Chondrocyte (in vitro differentiated cells): ENCODE data around the gene PDE4D. TPM values are rescaled to one million over a fixed set of nuclear protein-coding genes. Genes with fewer than 3 reads are reported as not detected.
A peak's percentile ranks its signal among the peaks of the same experiment; 100 is the strongest.

ENCODE experiments used
- DNase-seq: peaks from one replicate; pipeline ENCODE4 v3.0.0; 2021; ENCODE audit warnings: mixed read lengths, low spot score
- H3K27ac Mint-ChIP-seq: one replicate; pipeline ENCODE4 v1.8.0; 2021; ENCODE audit warnings: mild to moderate bottlenecking, moderate library complexity, mixed read lengths; ENCODE audit not compliant: unreplicated experiment
- H3K27me3 Mint-ChIP-seq: 2 replicates; pipeline ENCODE4 v1.8.0; 2021; ENCODE audit warnings: low read depth, mixed read lengths
- H3K36me3 Mint-ChIP-seq: 2 replicates; pipeline ENCODE4 v1.8.0; 2021; ENCODE audit warnings: low read depth, mixed read lengths
- H3K4me1 Mint-ChIP-seq: 2 replicates; pipeline ENCODE4 v1.8.0; 2021; ENCODE audit warnings: low read depth, mild to moderate bottlenecking, mixed read lengths
- H3K4me3 Mint-ChIP-seq: one replicate; pipeline ENCODE4 v1.8.0; 2021; ENCODE audit warnings: mild to moderate bottlenecking, moderate library complexity, mixed read lengths; ENCODE audit not compliant: unreplicated experiment
- H3K9me3 Mint-ChIP-seq: 2 replicates; pipeline ENCODE4 v1.8.0; 2021; ENCODE audit warnings: low read depth, mixed read lengths
- CTCF ChIP-seq: fragments of 200-600 bp; sonication (generic); IDR thresholded peaks from 2 replicates; pipeline ENCODE4 v1.5.0; 2021; ENCODE audit warnings: antibody characterized with exemption, mild to moderate bottlenecking, moderate library complexity
- total RNA-seq: library from RNA; stranded (reverse); gene quantifications from 3 replicates; pipeline ENCODE4 v1.2.1, GENCODE V29; 2021

The PDE4D gene
- total RNA-seq, 1 donor from 2014 or later = 21.1 TPM

GRCh38 chr5:59458966-59459729 lies 434.4 kb downstream of the PDE4D start:
- TF ChIP-seq CTCF = no peak
- no peak overlapping the region for H3K27ac Mint-ChIP-seq
- no peak overlapping the region for H3K4me3 Mint-ChIP-seq
- DNase-seq = no peak
- peaks cover 3% of the 10 kb centered on the region for H3K36me3 Mint-ChIP-seq
- no peaks in the 10 kb centered on the region for H3K27me3 Mint-ChIP-seq
- H3K9me3 Mint-ChIP-seq = peaks cover 6% of the 10 kb centered on the region
- H3K4me1 Mint-ChIP-seq = no peaks in the 10 kb centered on the region

- no peak overlapping the region for H3K27ac Mint-ChIP-seq
Observed at GRCh38 chr5:59458321-59458720, 435.2 kb downstream of the PDE4D start.

GRCh38 chr5:59449905-59450644 lies 443.5 kb downstream of the PDE4D start:
- Mint-ChIP-seq H3K4me3 (no peak overlapping the region), H3K4me1 (no peaks in the 10 kb centered on the region), H3K27me3 (no peaks in the 10 kb centered on the region), H3K9me3 (no peaks in the 10 kb centered on the region), H3K36me3 (peaks cover 4% of the 10 kb centered on the region), H3K27ac (no peak overlapping the region)
- TF ChIP-seq CTCF = peak; percentile 39
- DNase-seq = no peak

More at GRCh38 chr5:59458321-59458720, 435.2 kb downstream of the PDE4D start:
- Mint-ChIP-seq H3K4me1 (no peaks in the 10 kb centered on the region), H3K4me3 (no peak overlapping the region), H3K27me3 (no peaks in the 10 kb centered on the region), H3K9me3 (peaks cover 6% of the 10 kb centered on the region), H3K36me3 (peaks cover 3% of the 10 kb centered on the region)
- no peak for DNase-seq
- TF ChIP-seq CTCF = no peak

- no peak for DNase-seq
- no peak for TF ChIP-seq CTCF
Observed at GRCh38 chr5:59446356-59446755, 447.2 kb downstream of the PDE4D start.

GRCh38 chr5:59445741-59446140 lies 447.8 kb downstream of the PDE4D start:
- H3K36me3 Mint-ChIP-seq = peaks cover 2% of the 10 kb centered on the region
- no peak overlapping the region for H3K27ac Mint-ChIP-seq
- H3K9me3 Mint-ChIP-seq = peaks cover 3% of the 10 kb centered on the region
- no peaks in the 10 kb centered on the region for H3K4me1 Mint-ChIP-seq
- DNase-seq = no peak
- no peak for TF ChIP-seq CTCF
- H3K4me3 Mint-ChIP-seq = no peak overlapping the region
- no peaks in the 10 kb centered on the region for H3K27me3 Mint-ChIP-seq

More at GRCh38 chr5:59446356-59446755, 447.2 kb downstream of the PDE4D start:
- H3K4me1 Mint-ChIP-seq = no peaks in the 10 kb centered on the region
- H3K9me3 Mint-ChIP-seq = peaks cover 3% of the 10 kb centered on the region
- no peak overlapping the region for H3K4me3 Mint-ChIP-seq
- no peak overlapping the region for H3K27ac Mint-ChIP-seq
- peaks cover 2% of the 10 kb centered on the region for H3K36me3 Mint-ChIP-seq
- no peaks in the 10 kb centered on the region for H3K27me3 Mint-ChIP-seq
